Adipocyte (in vitro differentiated cells): Measurements from ENCODE around the gene RNF6.
"Not testable (repeated sequence)": the region's sequence is repeated elsewhere in the genome, so short reads cannot be mapped to it uniquely, and the experiment has no call there.

Experiments
- DNase-seq: peaks from one replicate; pipeline ENCODE4 v3.0.0-alpha.2; 2015; ENCODE audit warnings: low read depth
- H3K27me3 ChIP-seq: replicated peaks from 2 replicates; pipeline ENCODE4 v1.7.0; 2013; ENCODE audit warnings: mild to moderate bottlenecking, low read length, moderate library complexity; ENCODE audit not compliant: control insufficient read depth, insufficient read depth
- H3K36me3 ChIP-seq: 2 replicates; pipeline ENCODE4 v1.7.0; 2013; ENCODE audit warnings: low read length, mild to moderate bottlenecking, moderate library complexity; ENCODE audit not compliant: control insufficient read depth, insufficient read depth, severe bottlenecking
- H3K4me1 ChIP-seq: 2 replicates; pipeline ENCODE4 v1.7.0; 2013; ENCODE audit warnings: mild to moderate bottlenecking, low read length, moderate library complexity; ENCODE audit not compliant: control insufficient read depth, insufficient read depth
- H3K4me3 ChIP-seq: 2 replicates; pipeline ENCODE4 v1.7.0; 2013; ENCODE audit warnings: mild to moderate bottlenecking, low read length, moderate library complexity
- H3K9ac ChIP-seq: 2 replicates; pipeline ENCODE4 v1.7.0; 2013; ENCODE audit warnings: mild to moderate bottlenecking, low read length, moderate library complexity
- H3K9me3 ChIP-seq: 2 replicates; pipeline ENCODE4 v1.7.0; 2013; ENCODE audit warnings: mild to moderate bottlenecking, low read length, moderate library complexity; ENCODE audit not compliant: control insufficient read depth

RNF6 gene

DNA sequence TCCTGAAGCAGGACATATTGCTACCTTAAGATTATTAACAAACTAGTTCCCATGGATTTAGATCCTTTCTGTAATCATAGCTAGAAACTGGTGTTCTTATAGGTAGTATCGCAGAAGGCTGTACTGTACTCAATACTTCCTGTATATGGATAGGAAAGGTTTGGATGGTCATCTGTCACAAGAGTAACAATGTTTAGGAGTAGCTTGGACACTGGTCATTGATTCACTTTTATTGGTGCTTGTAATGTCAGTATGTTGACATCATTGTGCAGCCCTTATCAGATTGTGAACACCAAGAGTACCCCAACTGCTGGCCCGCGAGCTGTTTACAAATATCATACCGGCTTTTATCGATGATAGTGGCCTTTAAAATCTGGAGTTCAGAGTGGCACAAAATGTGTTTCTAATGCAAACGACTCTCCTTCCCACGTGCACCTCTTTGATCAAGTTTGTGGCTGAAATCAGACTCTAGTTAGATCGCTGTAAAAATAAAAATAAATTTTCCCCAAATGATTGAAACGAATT lies 31.2 kb upstream of the RNF6 start:
- Histone ChIP-seq H3K36me3 (no peaks in the 10 kb centered on the region), H3K9ac (peak overlapping the region; percentile 95), H3K4me3 (peak overlapping the region; percentile 93), H3K9me3 (no peaks in the 10 kb centered on the region), H3K4me1 (peaks cover 16% of the 10 kb centered on the region), H3K27me3 (no peaks in the 10 kb centered on the region)
- DNase-seq, result no peak

DNA sequence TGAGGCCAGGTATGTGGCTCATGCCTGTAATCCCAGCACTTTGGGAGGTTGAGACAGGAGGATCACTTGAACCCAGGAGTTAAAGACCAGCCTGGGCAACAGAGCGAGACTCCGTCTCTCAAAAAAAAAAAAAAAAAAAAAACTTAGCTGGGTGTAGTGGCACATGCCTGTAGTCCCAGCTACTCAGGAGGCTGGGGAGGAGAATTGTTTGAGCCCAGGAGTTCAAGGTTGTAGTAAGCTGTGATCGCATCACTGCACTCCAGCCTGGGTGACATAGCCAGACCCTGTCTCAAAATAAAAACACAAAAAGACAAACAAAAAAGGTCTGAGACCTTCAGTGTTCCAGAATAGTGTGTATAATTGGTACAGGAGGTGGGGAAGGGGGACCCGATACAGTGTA lies 29.9 kb upstream of the RNF6 start:
- not testable (repeated sequence) for H3K9ac ChIP-seq, H3K4me3 ChIP-seq, H3K36me3 ChIP-seq, DNase-seq, H3K9me3 ChIP-seq, H3K27me3 ChIP-seq
- peaks cover 16% of the 10 kb centered on the region for H3K4me1 ChIP-seq

DNA sequence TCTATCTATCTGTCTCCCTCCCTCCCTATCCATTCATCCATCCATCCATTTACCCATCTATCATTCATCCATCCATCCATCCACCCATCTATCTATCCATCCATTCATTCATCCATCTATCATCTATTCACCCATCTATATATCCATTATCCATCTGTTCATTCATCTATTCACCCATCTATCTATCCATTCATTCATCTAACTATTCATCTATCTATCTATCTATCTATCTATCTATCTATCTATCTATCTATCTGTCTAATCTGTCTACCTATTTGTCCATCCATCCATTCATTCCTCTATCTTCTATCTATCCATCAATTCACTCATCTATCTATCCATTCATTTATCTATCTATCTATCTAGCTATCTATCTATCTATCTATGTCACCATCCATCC lies 27.4 kb upstream of the RNF6 start:
- H3K4me1 ChIP-seq, result no peaks in the 10 kb centered on the region
- H3K36me3 ChIP-seq, result no peaks in the 10 kb centered on the region
- H3K27me3 ChIP-seq, result no peaks in the 10 kb centered on the region

DNA sequence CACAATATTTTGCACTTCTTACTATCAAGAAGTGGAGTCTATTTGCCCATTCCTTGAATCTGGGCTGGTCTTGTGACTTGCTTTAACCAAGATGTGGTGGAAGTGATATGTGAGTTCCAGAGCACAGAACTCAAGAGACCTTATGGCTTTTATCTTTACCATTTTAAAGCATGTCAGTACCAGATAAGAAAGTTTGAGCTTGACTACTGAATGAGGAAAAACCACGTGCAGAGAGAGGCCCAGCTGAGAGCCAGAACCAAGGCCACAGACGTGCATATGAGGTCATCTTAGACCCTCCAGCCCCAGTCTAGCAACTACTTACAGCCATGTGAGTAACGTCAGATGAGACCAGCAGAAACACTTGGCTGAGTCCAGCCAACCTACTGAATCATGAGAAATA lies 25.5 kb upstream of the RNF6 start:
- no peak overlapping the region for H3K9ac ChIP-seq
- H3K27me3 ChIP-seq, result no peaks in the 10 kb centered on the region
- peaks cover 4% of the 10 kb centered on the region for H3K9me3 ChIP-seq
- H3K4me1 ChIP-seq, result no peaks in the 10 kb centered on the region
- H3K4me3 ChIP-seq, result no peak overlapping the region
- H3K36me3 ChIP-seq, result no peaks in the 10 kb centered on the region
- DNase-seq, result no peak

More for the DNA sequence above, 27.4 kb upstream of the RNF6 start:
- Histone ChIP-seq H3K4me3 (no peak overlapping the region), H3K9me3 (no peaks in the 10 kb centered on the region), H3K9ac (no peak overlapping the region)
- no peak for DNase-seq

DNA sequence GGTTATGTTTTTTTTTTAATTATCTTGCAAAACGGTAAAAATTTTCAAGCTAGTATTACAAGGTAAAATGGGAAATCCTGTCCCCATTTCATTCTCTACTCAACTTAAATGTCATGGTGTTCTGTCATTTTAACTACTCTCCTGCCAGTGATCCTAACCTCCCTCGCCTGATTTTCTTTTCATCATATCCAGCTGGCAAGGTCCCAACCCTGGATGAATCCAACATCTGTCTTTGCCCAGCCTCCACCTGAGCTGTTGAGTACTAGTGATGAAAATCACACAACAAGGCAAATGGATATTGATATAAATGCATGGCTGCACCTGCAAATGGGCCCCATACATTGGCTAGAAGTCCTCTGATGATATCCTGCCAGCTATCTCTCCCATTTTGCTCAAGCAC lies 24.9 kb upstream of the RNF6 start:
- peaks cover 10% of the 10 kb centered on the region for H3K9me3 ChIP-seq
- H3K36me3 ChIP-seq, result no peaks in the 10 kb centered on the region
- no peak overlapping the region for H3K4me3 ChIP-seq
- H3K27me3 ChIP-seq, result no peaks in the 10 kb centered on the region
- DNase-seq, result no peak
- no peak overlapping the region for H3K9ac ChIP-seq
- H3K4me1 ChIP-seq, result no peaks in the 10 kb centered on the region

DNA sequence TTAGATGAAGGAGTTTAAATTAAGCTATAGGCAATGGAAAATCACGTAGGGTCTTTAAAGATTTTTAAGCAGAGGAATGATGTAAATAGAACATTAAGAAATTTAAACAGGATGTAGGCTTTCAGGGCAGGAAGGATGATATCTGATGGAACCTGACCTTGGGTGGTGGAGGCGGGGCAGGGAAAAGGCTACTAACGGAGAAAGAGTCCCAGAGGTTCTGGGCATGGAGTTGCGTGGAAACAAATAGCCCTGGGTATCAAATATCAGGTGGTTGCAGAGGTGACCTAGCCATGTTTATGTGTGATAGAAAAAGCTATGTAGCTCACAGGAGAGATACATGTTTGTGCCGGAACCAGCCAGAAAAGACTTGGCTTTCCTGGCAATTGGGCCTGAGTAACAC lies 24.0 kb upstream of the RNF6 start:
- Histone ChIP-seq H3K9ac (no peak overlapping the region), H3K9me3 (peaks cover 10% of the 10 kb centered on the region), H3K4me1 (no peaks in the 10 kb centered on the region), H3K4me3 (no peak overlapping the region), H3K36me3 (no peaks in the 10 kb centered on the region), H3K27me3 (no peaks in the 10 kb centered on the region)
- DNase-seq, result no peak

DNA sequence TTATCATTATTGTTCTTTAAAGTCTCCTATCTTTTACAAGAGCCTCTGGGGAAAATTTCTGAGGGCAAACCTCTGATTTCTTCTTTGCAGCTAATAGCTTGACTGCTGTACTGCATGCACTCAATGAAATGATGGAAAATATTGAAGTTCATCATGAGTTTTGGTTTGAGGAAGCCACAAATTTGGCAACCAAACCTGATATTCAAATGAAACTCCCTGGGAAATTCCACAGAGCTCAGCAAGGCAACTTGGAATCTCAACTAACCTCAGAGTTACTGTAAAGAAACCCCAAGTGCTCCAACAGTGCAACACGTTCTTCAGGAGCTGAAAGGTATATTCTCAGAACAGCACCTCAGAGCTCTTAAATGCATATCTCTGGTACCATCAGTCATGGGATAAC lies 14.2 kb upstream of the RNF6 start:
- Histone ChIP-seq H3K36me3 (no peaks in the 10 kb centered on the region), H3K9me3 (no peaks in the 10 kb centered on the region), H3K9ac (no peak overlapping the region), H3K4me3 (no peak overlapping the region), H3K27me3 (no peaks in the 10 kb centered on the region), H3K4me1 (no peaks in the 10 kb centered on the region)
- no peak for DNase-seq

DNA sequence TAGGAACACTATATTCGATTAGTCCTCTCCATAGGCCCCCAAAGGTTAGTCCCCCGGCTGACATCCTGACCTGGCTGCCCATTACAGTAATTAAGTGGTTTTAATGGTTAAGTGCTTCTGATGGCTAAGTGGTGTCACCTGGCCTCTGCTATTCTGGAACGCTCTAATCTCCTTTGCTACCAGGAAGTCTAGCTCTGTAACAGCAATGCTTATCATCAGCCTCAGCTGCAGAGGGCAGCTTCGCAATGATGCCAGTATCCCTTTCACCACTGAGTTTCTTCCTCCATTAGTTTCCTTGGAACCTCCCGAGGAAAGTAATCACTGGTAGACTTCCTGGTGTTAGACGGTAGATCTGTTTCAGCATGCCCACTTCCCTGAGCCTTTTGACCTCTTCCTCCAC lies 8.6 kb upstream of the RNF6 start:
- no peaks in the 10 kb centered on the region for H3K36me3 ChIP-seq
- H3K27me3 ChIP-seq, result peaks cover 5% of the 10 kb centered on the region
- no peak for DNase-seq
- no peaks in the 10 kb centered on the region for H3K9me3 ChIP-seq
- no peak overlapping the region for H3K4me3 ChIP-seq
- no peaks in the 10 kb centered on the region for H3K4me1 ChIP-seq
- H3K9ac ChIP-seq, result no peak overlapping the region

DNA sequence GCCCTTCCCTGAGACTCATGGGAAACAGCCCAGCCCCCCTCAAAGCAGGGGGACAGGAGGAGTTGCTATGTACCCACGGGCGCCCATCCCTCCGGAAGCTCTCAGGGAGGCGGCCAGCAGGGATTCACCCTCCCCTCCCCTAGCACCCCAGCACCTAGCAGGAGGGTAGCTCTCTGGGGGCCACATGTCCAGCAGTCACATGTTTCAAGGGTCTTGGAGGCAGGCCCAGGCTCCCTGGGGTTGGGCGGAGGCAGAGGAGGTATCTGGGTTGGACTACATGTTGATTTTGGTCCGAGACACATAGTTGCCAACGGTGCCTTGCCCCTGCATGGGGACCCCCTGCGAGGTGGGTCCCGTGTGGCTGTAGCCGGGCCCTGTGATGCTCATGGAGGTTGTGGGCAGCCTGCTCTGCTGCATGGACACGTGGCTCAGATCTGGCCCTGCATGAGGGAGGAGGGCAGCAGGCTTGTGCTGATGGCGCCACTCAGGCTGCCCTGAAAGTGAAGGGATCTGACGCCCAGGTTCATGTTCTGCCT lies 7.0 kb upstream of the RNF6 start:
- Histone ChIP-seq H3K4me3 (no peak overlapping the region), H3K4me1 (no peaks in the 10 kb centered on the region), H3K9ac (no peak overlapping the region), H3K9me3 (no peaks in the 10 kb centered on the region), H3K27me3 (peaks cover 5% of the 10 kb centered on the region), H3K36me3 (no peaks in the 10 kb centered on the region)
- no peak for DNase-seq

DNA sequence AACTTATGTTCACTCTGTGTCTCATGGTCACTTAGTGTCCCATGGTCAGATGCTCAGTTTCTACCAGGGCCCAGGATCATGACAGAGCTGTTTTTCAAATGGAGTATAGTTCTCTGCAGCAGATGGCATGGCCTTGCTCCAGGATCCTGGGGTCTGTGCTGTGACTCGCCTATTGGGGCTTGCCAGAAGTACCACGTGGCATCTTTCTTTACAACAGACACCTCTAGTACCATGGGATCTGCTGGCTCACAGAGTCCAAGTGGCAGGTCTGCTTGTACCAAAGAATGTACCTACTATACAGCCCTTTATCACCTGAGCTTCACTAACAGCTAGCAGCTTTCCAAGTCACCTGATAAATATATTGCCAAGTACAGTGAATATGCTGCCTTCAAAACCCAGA lies 6.0 kb upstream of the RNF6 start:
- Histone ChIP-seq H3K9ac (no peak overlapping the region), H3K4me1 (peaks cover 7% of the 10 kb centered on the region), H3K36me3 (no peaks in the 10 kb centered on the region), H3K4me3 (no peak overlapping the region), H3K9me3 (no peaks in the 10 kb centered on the region), H3K27me3 (peaks cover 5% of the 10 kb centered on the region)
- no peak for DNase-seq

DNA sequence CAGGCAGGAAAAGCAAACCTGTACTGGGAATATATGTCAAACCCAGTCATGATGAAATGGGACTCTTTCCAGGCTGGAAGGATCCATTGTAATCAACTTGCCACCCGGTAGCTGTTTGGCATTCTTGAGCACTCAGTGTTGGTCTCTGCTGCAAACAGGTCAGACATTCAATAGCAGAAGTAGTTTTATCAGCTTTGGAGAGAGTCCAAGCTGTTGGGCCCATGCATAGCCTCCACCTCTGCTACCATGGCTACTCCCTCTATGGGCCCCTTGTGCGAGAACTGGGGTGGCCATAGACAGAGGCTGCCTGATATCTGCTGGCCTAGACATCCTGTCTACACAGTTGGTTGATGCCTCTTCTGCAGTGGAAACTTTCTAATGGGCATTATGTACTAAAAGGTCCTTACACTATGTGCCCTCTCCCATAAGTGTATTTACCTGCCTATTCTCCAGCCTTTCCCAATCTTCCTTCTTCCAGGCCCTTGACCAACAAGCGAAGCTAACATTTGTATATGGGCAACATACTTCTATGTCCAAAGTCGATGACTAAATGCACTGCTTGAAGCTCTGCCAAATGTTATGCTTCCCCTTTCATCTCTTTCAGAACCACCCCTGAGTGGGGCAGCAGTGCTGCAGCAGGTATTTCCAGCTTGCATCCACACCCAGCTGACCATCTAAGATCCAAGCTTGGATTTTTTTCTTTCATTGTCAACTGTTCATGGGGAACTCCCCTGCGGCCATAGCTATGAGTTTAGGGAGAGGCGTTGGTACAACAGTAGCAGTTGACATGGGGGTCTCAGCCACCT lies 5.3 kb upstream of the RNF6 start:
- Histone ChIP-seq H3K27me3 (peaks cover 5% of the 10 kb centered on the region), H3K9ac (no peak overlapping the region), H3K36me3 (no peaks in the 10 kb centered on the region), H3K4me1 (peaks cover 13% of the 10 kb centered on the region), H3K4me3 (no peak overlapping the region), H3K9me3 (no peaks in the 10 kb centered on the region)
- no peak for DNase-seq
